Ascending aorta (tissue), 2 donors: Measurements from ENCODE around the gene STK32B. TPM values are rescaled to one million over a fixed set of nuclear protein-coding genes. Genes with fewer than 3 reads are reported as not detected.

Experiments used
- DNase-seq, 2 donors: peaks; one replicate each; pipeline ENCODE4 v3.0.0-alpha.2; 2019; ENCODE audit warnings: low spot score in 2 of 2
- H3K27ac ChIP-seq, 2 donors: fragments of 200-600 bp; sonication (generic); one replicate each; pipeline ENCODE4 v1.5.1; 2016 to 2017; ENCODE audit warnings: mild to moderate bottlenecking in 1 of 2
- H3K27me3 ChIP-seq: fragments of 200-600 bp; sonication (generic); one replicate; pipeline ENCODE4 v1.5.1; 2017
- H3K36me3 ChIP-seq, 2 donors: fragments of 200-600 bp; sonication (generic); one replicate each; pipeline ENCODE4 v1.5.1; 2016
- H3K4me1 ChIP-seq, 2 donors: fragments of 200-600 bp; sonication (generic); one replicate each; pipeline ENCODE4 v1.5.1; 2016 to 2017; ENCODE audit warnings: mild to moderate bottlenecking in 1 of 2
- H3K4me3 ChIP-seq, 2 donors: fragments of 200-600 bp; sonication (generic); one replicate each; pipeline ENCODE4 v1.5.1; 2016 to 2017; ENCODE audit warnings: mild to moderate bottlenecking in 1 of 2
- H3K9me3 ChIP-seq, 2 donors: fragments of 200-600 bp; sonication (generic); one replicate each; pipeline ENCODE4 v1.5.1; 2016
- CTCF ChIP-seq, 3 experiments: fragments of 200-600 bp in 2 of 3; fragments of 450-650 bp in 1 of 3; sonication (generic) in 2 of 3; IDR thresholded peaks; one replicate each; pipeline ENCODE4 v1.5.1; 2016 to 2019; ENCODE audit warnings: antibody characterized with exemption in 3 of 3, mild to moderate bottlenecking in 1 of 3, moderate library complexity in 1 of 3
- intact Hi-C: fragments of 100-400 bp; cut with DNase I; formaldehyde crosslinking; loops from one replicate; pipeline ENCODE4 v1.15.1; 2023
- total RNA-seq: library from RNA; depleted of rRNA; stranded (reverse); fragments of >200 nt; gene quantifications from one replicate; pipeline ENCODE4 v1.1.0, GENCODE V29; 2016

Gene STK32B
- total RNA-seq, 1 donor from 2014 or later: 2.3 TPM

GRCh38 chr4:5385741-5386311 lies 334.5 kb downstream of the STK32B start:
- Histone ChIP-seq H3K36me3 (no peaks in the 10 kb centered on the region), H3K4me3 (no peak overlapping the region), H3K27ac (no peak overlapping the region), H3K9me3 (no peaks in the 10 kb centered on the region), H3K27me3 (no peaks in the 10 kb centered on the region), H3K4me1 (no peaks in the 10 kb centered on the region)
- intact Hi-C loops: no loop called here
- no peak for DNase-seq
- TF ChIP-seq CTCF (IDR thresholded peaks at IDR 0.05): no peak

- H3K4me1 ChIP-seq: no peaks in the 10 kb centered on the region
Observed at GRCh38 chr4:5386921-5387320, 335.6 kb downstream of the STK32B start.

GRCh38 chr4:5387457-5387856 lies 336.2 kb downstream of the STK32B start:
- no peak for TF ChIP-seq CTCF (IDR thresholded peaks at IDR 0.05)
- H3K4me1 ChIP-seq: no peaks in the 10 kb centered on the region
- no peaks in the 10 kb centered on the region for H3K9me3 ChIP-seq
- H3K27me3 ChIP-seq: no peaks in the 10 kb centered on the region
- no peaks in the 10 kb centered on the region for H3K36me3 ChIP-seq
- H3K4me3 ChIP-seq: no peak overlapping the region
- no peak for DNase-seq
- intact Hi-C loops: no loop called here
- H3K27ac ChIP-seq: no peak overlapping the region

More at GRCh38 chr4:5386921-5387320, 335.6 kb downstream of the STK32B start:
- TF ChIP-seq CTCF (IDR thresholded peaks at IDR 0.05): no peak
- intact Hi-C loops: no loop called here
- Histone ChIP-seq H3K27ac (no peak overlapping the region), H3K36me3 (no peaks in the 10 kb centered on the region), H3K9me3 (no peaks in the 10 kb centered on the region), H3K4me3 (no peak overlapping the region), H3K27me3 (no peaks in the 10 kb centered on the region)
- no peak for DNase-seq

GRCh38 chr4:5389756-5390310 lies 338.6 kb downstream of the STK32B start:
- no peak for TF ChIP-seq CTCF (IDR thresholded peaks at IDR 0.05)
- intact Hi-C loops: no loop called here
- H3K4me3 ChIP-seq: no peak overlapping the region
- no peaks in the 10 kb centered on the region for H3K36me3 ChIP-seq
- H3K9me3 ChIP-seq: no peaks in the 10 kb centered on the region
- no peaks in the 10 kb centered on the region for H3K27me3 ChIP-seq
- DNase-seq: no peak
- H3K4me1 ChIP-seq: no peaks in the 10 kb centered on the region
- H3K27ac ChIP-seq: no peak overlapping the region

- no peak for TF ChIP-seq CTCF (IDR thresholded peaks at IDR 0.05)
- H3K9me3 ChIP-seq: no peaks in the 10 kb centered on the region
- no peaks in the 10 kb centered on the region for H3K27me3 ChIP-seq
- intact Hi-C loops: no loop called here
- H3K4me1 ChIP-seq: no peaks in the 10 kb centered on the region
- no peak for DNase-seq
- H3K27ac ChIP-seq: no peak overlapping the region
- no peaks in the 10 kb centered on the region for H3K36me3 ChIP-seq
- no peak overlapping the region for H3K4me3 ChIP-seq
Observed at GRCh38 chr4:5391492-5391891, 340.2 kb downstream of the STK32B start.
